NCI-H774 (cell line): ENCODE results near the gene EDC3.
"Not testable (repeated sequence)": the region's sequence is repeated elsewhere in the genome, so short reads cannot be mapped to it uniquely, and the experiment has no call there.

ENCODE experiments used
- DNase-seq: peaks from one replicate; lab custom pipeline; 2025; lab: John Stamatoyannopoulos, UW

Gene EDC3

DNA sequence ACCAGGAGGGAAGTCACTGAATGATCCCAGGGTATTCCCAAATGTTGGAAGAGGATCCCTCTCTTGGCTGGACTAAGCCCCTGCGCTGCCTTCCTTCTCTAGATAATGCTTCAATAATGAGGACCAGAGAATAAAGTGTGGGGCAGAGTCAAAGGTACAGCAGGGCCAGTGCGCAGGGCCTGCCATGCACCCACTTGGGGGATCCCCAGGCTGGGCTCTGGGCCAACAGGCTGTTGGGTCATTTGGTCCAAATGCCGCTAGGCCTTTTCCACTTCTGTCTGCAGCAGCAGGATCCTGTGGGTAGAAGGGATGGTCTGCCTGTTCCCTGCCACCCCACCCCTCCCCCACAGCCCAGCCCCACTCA, 85.9 kb downstream of the EDC3 start:
- DNase-seq = no peak

DNA sequence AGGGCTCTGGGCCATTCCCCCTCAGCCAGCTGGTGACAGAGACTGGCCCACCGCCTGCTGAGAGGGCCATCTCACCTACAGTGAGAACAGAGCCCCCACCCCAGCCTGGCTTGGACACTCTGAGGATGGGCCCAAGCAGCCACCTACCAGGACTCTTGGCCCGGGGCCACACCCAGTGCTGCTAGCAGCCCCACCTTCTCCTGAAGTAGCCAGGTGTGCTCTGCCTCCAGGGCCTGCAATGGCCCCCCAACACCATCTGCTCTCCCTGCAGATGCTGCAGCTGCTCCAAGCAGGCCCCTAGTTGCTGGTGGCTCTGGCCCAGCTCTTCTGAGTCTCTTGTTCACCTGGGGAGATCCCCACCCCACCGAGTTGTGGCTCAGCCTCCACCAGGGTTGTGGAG, 87.0 kb downstream of the EDC3 start:
- DNase-seq = no peak

DNA sequence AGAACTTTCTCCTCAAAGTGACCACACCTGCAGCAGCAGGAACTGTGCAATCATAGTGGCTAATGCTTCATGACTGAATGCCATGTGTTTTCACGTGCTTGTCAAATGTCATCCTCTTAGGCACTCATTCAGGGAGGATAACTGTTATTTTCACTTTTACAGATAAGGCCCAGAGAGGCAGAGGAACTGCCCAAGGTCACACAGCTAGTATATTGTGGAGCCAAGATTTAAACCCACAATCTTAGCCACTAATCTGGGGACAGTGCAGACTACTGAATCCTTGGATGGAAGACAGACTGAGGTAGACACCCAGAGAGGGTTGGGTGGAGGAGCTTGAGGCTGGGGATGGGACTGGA, 90.1 kb downstream of the EDC3 start:
- DNase-seq = no peak

DNA sequence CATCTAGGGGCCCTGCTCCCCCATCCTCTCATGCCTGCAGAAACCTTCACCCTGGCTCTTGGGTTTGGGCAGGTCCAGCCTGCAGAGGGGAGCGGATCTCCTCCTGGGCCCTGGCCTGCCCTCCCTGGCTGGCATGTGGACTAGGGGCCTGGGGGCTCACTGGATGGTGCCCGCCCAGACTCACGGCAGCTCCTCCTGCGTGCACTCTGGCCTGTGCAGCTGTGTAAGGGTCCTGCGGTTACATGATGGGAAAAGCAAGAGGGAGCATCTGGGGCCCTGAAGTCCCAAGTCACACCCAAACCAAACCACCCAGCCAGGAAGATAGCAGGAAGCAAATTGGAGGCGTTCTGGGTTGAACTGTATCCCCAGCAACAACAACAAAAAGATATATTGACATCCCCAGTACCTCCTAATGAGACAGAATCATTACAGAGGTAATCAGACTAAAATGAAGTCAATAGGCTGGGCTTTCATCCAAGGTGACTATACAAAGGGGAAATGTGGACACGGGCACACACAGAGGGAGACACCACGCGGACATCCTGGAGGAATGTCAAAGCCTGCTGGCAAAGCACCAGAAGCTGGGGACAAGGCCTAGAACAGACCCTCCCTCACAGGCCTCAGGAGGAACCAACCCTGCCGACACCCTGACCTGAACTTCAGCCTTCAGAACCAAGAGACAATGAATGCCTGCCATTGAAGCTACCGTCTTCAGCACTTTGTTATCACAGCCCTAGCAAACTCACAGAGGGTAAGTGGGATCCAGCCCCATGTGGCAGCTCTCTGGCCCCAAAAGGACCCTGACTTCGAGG, 90.6 kb downstream of the EDC3 start:
- DNase-seq = peak; percentile 33

DNA sequence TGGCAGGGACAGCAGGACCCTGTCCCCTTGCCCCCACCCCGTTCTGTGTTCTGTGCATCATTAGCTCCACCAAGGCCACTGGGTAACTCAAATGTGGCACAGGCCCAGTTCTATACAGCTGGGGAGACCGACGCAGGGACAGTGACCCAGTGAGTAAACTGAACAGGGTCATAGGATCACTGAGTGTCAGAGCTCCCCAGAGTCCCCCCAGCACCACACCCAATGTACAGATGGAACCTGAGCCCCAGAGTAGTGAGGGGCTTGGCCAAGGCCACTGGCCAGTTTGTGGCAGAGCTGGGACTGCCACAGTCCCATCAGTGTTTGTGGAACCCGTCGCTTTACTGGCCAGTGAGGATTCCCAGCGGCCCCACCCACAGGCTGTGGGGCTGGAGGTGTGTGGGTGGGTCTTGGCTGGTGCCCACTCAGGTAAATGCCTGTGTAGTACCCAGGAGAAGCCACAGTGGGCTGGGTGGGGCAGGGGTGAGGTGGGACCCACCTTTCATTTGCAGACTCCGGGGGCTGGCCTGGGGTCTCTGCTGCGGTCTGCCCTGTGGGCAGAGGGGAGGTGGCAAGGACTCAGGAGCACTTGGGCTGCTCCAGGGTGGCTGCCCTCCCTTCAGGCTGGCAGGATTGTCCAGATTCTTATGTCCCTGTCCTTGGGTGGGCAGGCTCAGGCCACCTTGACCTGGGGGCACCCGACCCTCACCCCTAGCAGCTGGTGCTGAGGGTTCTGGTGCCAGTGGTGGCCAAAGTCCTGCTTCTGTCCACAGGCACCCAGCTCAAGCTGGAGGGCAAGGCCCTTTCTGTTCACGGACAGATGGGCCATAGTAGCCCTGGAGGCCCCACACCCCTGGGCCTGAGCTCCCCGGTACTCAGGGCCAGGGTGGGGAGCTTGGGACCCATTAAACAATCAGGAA, 91.8 kb downstream of the EDC3 start:
- no peak for DNase-seq

DNA sequence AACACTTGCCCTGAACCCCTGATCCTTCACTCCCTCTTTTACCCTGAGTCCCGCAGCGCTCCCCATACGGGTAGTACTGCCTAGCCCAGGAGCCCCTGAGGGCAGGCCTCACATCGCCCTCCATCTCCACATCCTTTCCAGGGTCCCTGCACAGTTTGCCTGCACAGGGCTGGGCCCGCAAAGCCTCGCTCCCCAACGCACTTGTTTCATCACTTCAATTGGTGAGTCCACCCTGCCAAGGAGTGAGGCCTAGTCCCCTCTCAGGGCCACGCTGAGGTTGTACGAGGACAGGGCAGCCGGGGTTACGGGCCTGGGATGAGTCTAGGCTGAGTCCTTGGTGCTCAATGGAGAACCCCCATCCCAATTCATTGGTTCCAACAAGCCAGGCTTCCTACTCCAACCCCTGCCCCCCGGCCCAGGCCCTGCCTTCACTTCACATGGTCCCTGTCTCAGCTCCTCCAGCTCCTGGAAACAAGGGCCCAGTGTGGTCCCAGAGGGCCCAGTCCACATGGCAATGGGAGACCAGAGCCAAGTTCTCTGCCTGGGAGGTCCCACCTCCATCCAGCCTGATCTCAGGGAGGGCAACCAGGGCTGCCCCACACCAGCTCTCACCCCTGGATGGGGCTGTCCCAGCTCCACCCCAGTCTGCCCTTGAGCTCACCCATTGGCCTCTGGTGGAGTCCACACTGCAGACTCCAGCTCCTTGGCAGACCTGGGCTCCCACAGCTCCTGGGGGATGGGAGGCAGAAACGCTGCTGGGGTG, 92.6 kb downstream of the EDC3 start:
- DNase-seq = no peak

DNA sequence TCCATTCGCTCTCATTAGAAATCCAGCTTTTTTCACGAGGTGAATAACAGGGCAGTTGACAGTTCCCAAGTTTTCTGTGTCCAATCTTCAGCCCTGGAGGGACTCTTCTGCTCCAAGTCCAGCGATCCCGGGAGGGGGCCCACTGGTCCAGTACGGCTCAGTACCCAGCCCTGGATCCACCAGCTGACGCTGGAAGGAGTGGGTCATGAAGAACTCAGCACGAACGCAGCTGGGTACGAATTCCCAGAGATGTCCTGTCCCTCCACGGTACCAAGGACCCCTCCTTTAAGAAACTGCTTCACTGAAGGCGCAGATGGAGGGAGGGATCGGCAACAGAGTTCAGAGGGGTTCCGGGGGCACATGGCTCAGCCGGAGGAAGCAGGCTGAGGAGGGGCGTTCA, 96.7 kb downstream of the EDC3 start:
- no peak for DNase-seq

DNA sequence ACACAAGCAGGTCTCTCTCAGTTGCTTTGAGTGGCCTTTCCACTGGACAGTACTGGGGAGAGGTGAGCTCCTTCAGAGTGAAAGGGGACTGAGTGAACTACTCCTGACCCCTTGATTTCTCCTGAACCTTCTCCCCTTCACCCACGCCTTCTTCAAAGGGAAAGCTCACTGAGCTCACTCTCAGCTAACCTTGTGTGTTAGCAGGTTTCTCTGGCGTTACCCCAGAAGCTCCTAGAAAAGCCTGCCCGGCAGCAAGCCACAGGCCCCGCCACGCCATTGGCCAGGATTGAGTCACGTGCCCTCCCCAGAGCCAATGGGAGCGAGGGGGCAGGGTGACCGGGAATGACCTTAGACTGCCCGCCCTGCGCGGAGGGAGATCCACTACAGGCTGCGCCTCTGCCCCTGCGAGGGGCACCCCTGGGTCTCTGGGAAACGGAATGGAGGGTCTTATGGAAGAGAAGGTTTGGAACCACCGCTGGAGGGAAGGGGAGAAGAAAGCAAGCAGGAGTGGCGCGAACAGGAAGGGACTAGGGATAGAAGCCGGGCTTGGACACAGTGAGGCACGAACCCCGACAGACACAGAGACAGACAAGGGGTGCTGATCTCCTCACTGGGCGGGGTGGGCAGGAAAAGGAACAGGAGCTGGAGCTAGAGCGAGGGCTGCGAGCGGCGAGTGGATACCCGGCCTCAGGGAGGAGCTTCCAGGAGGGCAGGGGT, 97.5 kb downstream of the EDC3 start:
- peak; percentile 78 for DNase-seq

DNA sequence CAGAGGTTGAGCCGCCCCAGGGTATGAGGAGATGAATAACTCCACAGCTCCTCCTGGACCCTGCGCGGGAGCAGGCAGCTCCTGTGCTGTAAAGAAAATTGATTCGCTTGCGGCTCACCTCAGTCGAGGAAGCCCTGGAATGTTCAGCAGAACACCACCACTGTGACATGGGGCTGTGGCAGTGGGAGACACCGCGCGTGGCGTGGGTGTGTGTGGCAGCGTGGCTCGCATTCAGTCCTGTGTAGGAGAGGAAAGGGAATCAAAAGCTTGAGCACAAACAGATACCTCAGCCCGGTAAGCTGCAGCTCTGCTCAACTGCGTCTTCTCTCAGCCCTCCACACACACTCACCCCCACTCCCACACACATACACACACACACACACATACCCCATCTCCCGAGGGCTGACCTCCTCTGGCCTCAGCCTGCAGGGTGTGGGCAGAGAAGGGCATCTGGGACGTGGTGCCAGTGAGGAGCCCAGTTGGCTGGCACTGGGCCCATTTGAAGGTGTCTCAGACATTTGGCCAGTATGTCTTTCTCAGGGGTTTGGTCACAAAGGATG, 98.6 kb downstream of the EDC3 start:
- not testable (repeated sequence) for DNase-seq

DNA sequence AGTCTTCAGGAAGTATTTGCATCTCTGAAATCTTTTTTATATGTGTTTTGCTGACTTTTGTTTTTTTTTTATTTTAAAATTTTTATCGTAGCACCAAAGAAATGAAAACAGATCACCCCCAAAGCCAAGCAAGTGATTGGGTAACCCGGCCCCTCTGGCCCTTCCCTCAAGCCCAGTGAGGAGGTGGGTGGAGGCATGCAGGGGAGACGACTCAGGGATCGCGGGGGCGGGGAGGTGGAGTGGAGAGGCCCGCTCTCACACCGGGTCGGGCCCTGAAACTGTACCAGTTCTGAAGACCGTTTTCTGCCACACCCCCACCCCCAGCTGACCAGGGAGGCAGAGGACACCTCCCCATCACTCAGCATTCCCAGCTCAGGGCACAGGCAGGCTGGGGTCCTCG, 99.1 kb downstream of the EDC3 start:
- not testable (repeated sequence) for DNase-seq

DNA sequence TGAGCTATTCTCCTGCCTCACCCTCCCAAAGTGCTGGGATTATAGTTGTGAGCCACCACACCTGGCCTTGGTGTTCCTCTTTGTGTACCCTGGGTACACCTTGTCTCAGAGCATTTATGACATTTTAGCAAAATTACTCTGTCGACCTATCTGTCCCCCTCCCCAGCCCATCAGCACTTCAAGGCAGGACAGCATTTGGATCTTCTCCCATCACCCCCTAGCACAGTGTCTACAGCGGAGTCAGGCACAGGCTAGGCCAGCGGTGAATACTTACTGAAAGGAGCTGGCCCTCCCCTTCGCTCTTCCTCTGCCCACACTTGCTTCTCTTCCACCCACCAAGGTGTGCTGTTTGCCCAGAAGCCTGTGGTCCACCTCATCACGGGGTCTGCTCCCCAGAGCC, 100.6 kb downstream of the EDC3 start:
- no peak for DNase-seq

DNA sequence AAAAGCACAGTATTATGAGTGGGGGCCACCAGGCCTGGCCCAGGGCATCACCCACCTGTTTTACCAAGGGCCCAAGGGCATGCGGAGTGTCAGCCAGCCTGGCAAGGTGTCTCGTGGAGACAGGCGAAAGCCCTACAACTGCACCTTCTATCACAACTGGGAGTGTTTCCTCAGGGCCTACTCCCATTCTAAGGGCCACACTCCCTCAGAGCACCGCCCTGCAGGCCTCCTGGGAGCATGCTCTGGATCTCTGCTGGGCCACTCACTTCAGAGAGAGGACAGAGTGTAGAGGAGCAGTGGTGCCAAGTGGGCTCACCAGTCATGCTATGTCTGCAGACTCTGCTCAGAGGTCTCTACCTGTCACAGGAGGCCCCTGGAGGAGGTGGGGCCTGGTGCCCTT, 101.4 kb downstream of the EDC3 start:
- DNase-seq = no peak

DNA sequence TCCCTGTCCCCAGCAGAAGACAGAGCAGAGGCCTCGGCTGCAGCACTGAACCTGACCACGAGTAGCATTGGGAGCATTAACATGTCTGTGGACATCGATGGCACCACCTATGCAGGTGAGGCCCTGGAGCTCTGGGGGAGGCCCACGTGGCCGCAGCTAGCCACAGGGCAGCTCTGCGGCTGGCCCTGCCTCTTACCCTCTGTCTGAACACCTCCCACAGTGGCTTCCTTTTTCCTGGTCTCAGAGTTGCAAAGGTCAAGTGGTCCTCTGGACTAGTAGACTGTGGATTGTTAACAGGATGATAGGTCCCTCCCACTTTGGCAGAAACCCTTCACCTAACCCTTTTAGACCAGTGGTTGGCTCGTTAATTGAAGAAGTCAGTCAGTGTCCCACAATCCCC, 102.7 kb downstream of the EDC3 start:
- no peak for DNase-seq

DNA sequence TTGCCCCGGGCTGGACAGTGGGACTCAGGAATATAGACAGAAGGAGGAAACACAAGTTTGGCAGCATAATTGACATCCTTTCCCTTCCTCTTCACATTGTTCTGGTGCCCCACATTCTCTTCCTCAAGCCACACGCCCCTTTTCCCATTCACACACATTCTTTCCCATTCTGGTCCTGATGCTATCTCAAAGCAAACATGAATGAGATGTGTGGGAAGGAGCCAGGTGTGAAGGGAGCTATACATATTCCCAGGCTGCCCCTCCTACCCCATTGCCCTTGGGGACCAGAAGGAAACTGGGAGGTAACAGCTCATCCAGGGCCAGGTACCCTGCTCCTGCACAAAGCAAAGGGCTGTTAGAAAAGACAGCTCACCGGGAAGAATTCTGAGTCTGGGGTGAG, 103.6 kb downstream of the EDC3 start:
- no peak for DNase-seq

DNA sequence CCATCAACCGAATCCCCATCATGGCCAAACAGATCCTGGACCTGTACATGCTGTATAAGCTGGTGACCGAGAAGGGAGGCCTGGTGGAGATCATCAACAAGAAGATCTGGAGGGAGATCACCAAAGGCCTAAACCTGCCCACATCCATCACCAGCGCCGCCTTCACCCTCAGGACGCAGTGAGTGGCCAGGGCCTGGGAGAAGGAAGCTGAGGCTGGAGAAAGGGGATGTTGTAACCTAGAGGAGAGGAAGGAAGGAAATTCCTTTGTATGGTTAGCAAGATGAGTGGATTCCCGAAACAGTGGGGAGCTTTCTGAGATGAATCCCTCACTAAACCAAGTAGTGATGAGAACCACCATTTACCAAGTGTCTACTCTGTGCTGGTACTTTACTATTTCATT, 106.0 kb downstream of the EDC3 start:
- no peak for DNase-seq

DNA sequence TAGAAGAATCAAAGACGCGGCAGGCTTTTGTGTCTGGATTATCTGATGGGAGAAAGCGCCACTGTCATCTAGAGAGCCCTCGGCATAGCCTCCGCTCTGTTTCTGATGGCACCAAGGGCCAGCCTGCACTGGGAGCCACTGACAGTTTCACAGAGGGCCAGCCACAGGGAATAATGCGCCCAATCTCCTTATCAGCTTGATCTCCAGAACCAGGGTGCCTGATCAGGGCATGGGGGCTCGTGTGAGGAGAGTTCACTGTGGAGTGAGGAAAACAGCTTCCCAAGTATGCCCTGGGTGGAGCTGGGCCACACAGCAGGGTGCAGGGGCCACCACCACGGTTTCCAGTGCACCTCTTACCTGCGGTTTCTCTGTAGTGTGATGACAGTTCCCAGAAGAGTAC, 110.0 kb downstream of the EDC3 start:
- no peak for DNase-seq

DNA sequence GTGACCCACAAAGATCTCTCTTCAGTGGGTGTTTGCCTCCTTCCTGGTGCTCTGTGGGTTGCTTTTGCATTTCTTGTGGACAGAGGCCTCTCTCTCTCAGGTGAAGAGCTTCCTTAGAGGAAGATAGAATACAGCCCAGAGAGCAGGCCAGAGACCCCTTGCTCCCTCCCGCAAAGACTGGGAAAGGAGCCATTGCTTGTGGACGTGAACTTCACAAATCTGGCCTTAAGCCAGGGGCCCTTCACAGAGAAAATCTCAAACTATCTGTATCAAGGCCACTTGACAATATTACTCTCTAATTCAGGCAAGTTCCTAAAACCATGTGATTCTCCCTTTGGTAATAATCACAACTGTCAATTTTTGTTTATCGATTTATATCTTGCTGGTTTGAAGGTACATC, 110.6 kb downstream of the EDC3 start:
- DNase-seq = no peak

DNA sequence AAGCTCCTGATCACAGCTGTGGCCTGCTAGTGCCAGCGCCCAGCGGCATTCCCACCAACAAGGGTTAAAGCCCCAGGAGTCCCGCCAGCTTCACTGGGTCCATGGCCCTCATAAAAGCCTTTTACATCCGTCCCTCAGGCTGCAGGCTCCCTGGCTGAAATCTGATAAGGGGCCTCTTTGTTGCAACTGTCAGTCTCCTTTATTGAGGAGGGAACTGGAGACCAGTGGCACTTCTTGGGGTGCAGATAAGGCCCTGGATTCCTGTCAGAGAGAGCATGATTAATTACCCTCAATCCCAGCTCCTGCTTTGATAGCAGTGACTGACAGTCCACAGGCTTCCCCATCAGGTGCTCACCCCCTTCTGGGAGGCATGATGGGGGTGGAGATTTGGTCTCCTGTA, 111.0 kb downstream of the EDC3 start:
- no peak for DNase-seq

DNA sequence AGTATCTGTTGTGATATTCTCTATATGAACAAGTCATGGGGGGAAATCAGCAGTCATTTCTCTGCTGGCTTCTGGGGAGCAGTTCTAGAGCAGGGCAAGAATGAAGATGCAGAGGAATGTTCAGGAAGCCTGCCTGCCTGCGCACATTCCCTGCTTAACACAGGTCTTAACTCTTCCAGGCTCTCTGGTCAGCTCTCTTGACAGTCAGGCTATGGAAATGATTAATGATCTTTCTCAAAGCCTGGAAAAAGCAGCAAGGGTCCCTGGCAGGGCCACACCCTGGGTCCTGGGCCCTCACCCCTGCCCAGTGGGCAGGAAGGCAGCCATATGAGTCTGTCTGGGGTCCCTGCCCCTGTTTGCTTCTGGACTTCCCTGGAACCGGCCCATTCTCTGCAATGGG, 111.6 kb downstream of the EDC3 start:
- DNase-seq = no peak
